Subcutaneous abdominal adipose tissue (tissue), 5 donors: Measurements from ENCODE around the gene ESAM.

Source experiments
- H3K27ac ChIP-seq: one replicate; pipeline ENCODE4 v1.7.0; 2013; ENCODE audit warnings: low read depth, mild to moderate bottlenecking, inconsistent platforms, low read length, moderate library complexity
- H3K27me3 ChIP-seq, 5 donors: one replicate each; pipeline ENCODE4 v1.7.0; 2013; ENCODE audit warnings: low read length in 5 of 5, inconsistent platforms in 1 of 5; ENCODE audit not compliant: control insufficient read depth in 5 of 5, insufficient read depth in 4 of 5
- H3K36me3 ChIP-seq, 5 donors: one replicate each; pipeline ENCODE4 v1.7.0; 2013; ENCODE audit warnings: low read length in 5 of 5; ENCODE audit not compliant: control insufficient read depth in 5 of 5, insufficient read depth in 5 of 5
- H3K4me1 ChIP-seq, 5 donors: one replicate each; pipeline ENCODE4 v1.7.0; 2013; ENCODE audit warnings: low read length in 5 of 5, mild to moderate bottlenecking in 3 of 5, moderate library complexity in 1 of 5; ENCODE audit not compliant: control insufficient read depth in 5 of 5, insufficient read depth in 5 of 5
- H3K4me3 ChIP-seq, 5 donors: one replicate each; pipeline ENCODE4 v1.7.0; 2013; ENCODE audit warnings: low read length in 5 of 5, low read depth in 1 of 5
- H3K9ac ChIP-seq, 5 donors: one replicate each; pipeline ENCODE4 v1.7.0; 2013; ENCODE audit warnings: low read length in 5 of 5, mild to moderate bottlenecking in 4 of 5, moderate library complexity in 3 of 5
- H3K9me3 ChIP-seq, 5 donors: one replicate each; pipeline ENCODE4 v1.7.0; 2013; ENCODE audit warnings: low read length in 5 of 5; ENCODE audit not compliant: control insufficient read depth in 5 of 5
- donor health status: healthy.
- donor health status: healthy.
- donor health status: healthy.
- donor health status: healthy.
- donor health status: healthy.

Gene ESAM

DNA sequence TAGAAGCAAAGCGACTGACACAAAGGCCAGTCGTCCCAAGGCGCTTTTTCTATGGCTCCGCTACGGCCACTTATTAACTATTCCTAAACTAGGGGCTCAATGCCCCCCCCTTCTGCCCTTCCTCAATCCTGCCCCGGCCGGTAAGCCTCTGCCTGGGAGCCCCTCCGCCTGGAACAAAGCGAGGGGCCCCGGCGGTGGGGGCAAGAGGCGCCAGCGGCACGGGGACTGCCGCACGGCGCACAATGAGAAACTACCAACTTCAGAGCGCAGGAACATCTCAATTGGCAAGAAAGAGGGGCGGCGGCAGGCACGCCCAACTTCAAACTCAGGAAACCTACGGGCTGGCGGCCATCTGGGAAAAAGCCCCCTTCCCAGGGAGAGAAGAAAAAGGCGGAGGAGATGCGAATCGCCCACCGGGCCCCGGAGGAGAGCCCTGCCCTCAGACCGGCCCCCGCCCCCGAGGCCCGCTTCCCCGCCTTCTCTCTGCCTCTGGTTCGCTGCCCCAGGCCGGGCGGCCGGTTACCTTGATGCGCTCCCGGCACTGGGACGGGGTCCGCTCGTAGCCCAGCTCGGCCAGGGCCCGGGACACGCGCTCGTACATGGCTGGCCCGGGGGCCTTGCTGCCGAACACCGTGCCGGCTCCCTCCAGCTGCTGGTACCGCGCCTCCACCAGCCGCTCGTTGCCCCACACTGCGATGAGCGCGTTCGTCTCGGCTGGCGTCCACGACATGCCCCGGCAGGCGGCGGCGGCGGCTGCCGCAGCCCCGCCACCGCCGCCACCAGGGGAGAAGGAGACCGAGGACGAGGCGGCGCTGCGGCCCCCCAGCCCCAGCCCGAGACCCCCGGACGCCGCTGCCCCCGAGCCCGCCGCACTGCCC lies 37.5 kb upstream of the ESAM start:
- Histone ChIP-seq H3K9me3 (no peaks in the 10 kb centered on the region), H3K27ac (peak overlapping the region; percentile 96), H3K9ac (peak overlapping the region; percentile 52 to 94 (median 90)), H3K27me3 (no peaks in the 10 kb centered on the region), H3K36me3 (no peaks in the 10 kb centered on the region), H3K4me3 (peak overlapping the region; percentile 69 to 88 (median 87)), H3K4me1 (peaks cover 4 to 29% (median 25%) of the 10 kb centered on the region in 5 donors)

DNA sequence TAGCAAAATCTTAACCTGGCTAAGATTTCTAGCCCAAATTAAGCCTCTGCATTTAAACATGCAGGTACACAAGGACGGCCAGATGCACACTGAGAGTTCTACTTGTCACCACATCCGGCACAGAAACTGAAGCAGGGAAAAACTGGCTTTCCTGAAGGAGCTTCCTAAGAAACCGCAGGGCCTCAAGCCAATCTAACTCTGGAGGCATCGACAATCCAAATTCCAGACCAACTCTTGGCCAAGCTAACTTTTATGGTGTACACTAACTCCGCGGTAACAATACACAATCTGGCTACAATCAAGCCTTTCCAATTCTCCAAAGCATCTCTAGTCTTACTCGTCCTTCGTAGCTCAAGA lies 36.9 kb upstream of the ESAM start:
- Histone ChIP-seq H3K4me3 (peak overlapping the region; percentile 69 to 88 (median 87)), H3K9me3 (no peaks in the 10 kb centered on the region), H3K36me3 (no peaks in the 10 kb centered on the region), H3K9ac (peak overlapping the region; percentile 52 to 94 (median 90)), H3K27ac (peak overlapping the region; percentile 96), H3K4me1 (peaks cover 4 to 29% (median 25%) of the 10 kb centered on the region in 5 donors), H3K27me3 (no peaks in the 10 kb centered on the region)

DNA sequence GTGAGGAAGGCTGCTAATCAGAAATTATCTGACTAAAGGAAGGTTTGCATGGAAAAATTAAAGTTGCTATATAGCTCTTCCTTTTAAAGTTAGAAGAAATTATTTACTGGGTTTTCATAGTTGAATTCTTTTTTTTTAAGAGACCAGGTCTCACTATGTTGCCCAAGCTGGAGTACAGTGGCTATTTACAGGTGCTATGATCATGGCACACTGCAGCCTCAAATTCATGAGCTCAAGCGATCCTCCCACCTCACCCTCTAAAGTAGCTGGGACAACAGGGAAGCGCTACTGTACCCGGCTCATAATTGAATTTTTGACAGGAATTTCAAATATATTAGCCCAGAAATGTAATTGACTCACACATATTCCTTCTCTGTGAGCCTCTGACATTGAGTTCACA lies 34.2 kb upstream of the ESAM start:
- Histone ChIP-seq H3K4me1 (peaks cover 4 to 31% (median 24%) of the 10 kb centered on the region in 5 donors), H3K9ac (no peak overlapping the region), H3K36me3 (no peaks in the 10 kb centered on the region), H3K27me3 (no peaks in the 10 kb centered on the region), H3K9me3 (no peaks in the 10 kb centered on the region), H3K4me3 (no peak overlapping the region), H3K27ac (no peak overlapping the region)

DNA sequence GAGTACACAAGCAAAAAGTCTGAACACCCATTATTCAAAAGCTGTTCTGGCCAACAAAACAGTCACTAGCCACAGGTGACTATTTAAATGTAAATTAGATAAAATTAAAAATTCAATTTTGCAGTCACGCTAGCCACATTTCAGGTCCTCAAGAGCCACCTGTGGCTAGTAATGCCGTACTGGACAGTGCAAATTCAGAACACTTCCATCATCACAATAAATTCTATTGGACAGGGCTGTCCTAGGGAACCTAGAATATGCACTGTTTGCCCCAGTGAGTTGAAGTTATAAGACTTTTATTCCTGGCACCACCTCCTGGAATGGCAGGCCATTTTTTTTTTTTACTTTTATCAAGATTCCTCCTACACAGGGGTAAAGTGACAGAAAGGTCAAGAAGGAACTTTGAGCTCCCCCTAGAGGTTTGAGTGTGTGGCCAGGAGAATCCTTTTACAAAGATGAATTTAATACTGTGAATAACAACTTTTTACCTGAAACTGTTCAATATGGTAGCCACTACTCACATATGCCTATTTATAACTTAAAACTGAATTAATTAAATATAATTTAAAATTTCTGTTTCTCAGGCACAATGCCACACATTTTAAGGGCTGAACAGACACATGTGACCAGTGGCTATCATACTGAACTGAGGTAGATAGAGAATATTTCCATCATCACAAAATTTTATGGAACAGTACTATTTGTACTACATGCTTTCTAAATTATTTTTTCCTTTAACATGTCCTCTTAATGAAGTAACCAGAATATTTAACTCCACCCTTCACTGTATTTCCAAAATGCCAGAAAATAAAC lies 31.6 kb upstream of the ESAM start:
- H3K9me3 ChIP-seq: no peaks in the 10 kb centered on the region
- H3K36me3 ChIP-seq: no peaks in the 10 kb centered on the region
- no peak overlapping the region for H3K27ac ChIP-seq
- H3K4me3 ChIP-seq: no peak overlapping the region
- no peaks in the 10 kb centered on the region for H3K27me3 ChIP-seq
- no peak overlapping the region for H3K9ac ChIP-seq
- H3K4me1 ChIP-seq: peaks cover 0 to 16% (median 8%) of the 10 kb centered on the region in 5 donors

DNA sequence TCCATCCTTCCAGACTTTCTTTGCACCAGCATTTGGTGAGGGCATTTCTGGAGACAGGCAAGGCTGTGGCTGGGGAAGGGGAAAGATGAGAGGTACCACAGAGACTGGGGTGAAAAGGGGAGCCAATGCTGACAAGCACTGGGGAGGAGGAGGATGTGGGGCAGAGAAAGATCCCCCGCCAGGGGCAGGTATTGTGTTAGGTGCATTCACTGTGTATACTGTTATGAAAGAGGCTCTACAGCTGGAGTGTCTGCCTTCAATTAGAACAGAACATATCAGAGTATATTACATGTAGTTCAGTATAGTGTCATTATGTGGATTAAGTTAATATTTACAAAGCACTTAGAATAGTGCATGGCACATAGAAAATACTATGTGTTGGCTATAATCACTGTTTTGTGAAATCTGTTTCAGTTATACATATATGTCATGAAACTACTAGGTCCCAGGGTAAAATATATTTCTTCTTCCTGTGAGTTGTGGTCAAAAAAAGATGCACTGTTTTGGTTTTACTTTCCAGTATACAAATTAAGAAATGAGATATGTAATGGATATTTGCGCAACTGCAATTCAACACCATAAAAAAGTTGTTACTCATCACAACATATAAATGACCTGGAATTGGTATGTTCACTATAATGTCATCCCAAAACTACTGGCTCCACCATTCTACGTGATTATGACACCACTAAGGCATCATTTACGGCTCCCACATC lies 29.7 kb upstream of the ESAM start:
- Histone ChIP-seq H3K27me3 (no peaks in the 10 kb centered on the region), H3K4me1 (peaks cover 0 to 9% (median 5%) of the 10 kb centered on the region in 5 donors), H3K27ac (no peak overlapping the region), H3K9ac (no peak overlapping the region), H3K36me3 (no peaks in the 10 kb centered on the region), H3K4me3 (no peak overlapping the region), H3K9me3 (no peaks in the 10 kb centered on the region)

DNA sequence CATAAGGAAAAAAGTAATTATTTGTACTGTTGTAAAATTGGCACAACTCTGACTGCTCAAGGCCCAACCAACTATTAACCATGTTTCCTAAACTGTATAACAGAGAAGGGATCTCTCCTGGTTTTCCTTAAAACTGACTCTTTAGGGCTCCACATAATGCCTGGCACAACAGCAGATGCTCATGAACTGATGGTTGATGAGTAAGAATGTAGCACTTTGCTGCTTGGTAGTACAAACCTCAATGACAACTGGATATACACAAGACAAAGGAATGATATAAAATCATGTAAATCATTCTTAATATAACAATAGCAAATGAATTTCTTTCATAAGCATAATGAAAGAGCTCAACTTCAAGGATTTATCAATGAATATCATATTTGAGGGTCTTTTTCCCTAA lies 26.4 kb upstream of the ESAM start:
- Histone ChIP-seq H3K27ac (no peak overlapping the region), H3K4me1 (peaks cover 0 to 5% (median 3%) of the 10 kb centered on the region in 5 donors), H3K9me3 (no peaks in the 10 kb centered on the region), H3K27me3 (no peaks in the 10 kb centered on the region), H3K36me3 (no peaks in the 10 kb centered on the region), H3K9ac (no peak overlapping the region), H3K4me3 (no peak overlapping the region)

DNA sequence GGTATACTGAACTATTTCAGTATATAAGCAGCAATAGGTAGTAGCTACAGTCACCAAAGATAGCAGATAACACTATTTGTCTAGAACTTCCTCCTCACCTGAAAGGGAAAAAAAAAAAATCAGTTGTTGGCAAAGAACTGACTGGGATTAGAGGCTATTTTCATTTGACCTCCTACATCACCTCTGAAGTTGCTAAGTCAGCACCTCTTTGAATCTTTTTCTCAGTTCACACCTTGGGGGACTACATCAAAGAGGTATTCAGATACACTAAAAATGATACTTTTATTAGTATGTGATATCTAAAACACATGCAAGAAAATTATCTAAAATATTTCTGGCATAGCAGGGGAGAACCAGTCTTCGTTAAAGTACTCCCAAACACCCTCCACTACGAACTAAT lies 22.0 kb upstream of the ESAM start:
- H3K9ac ChIP-seq: no peak overlapping the region
- H3K4me1 ChIP-seq: peaks cover 0 to 8% (median 2%) of the 10 kb centered on the region in 5 donors
- no peaks in the 10 kb centered on the region for H3K36me3 ChIP-seq
- no peaks in the 10 kb centered on the region for H3K27me3 ChIP-seq
- no peaks in the 10 kb centered on the region for H3K9me3 ChIP-seq
- H3K4me3 ChIP-seq: no peak overlapping the region
- H3K27ac ChIP-seq: no peak overlapping the region

DNA sequence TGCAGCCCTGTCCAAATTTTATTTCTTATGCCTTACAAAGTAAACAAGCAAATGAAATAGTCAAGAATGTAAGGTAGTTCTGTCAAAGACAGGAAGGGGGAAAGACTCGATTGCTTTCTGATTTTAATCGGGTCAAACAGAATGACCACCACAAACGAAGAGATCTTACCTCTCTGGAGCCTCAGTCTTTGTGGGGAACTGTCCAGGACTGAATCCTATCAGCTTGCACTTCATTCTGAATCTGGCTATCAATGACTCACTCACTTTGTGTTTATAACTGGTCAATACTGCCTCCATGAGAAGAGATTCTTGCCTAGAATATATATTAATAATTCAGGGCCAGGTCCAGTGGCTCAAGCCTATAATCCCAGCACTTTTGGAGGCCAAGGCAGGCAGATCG lies 20.9 kb upstream of the ESAM start:
- Histone ChIP-seq H3K9ac (no peak overlapping the region), H3K4me3 (no peak overlapping the region), H3K27me3 (no peaks in the 10 kb centered on the region), H3K36me3 (no peaks in the 10 kb centered on the region), H3K27ac (no peak overlapping the region), H3K4me1 (peaks cover 0 to 15% (median 4%) of the 10 kb centered on the region in 5 donors), H3K9me3 (no peaks in the 10 kb centered on the region)

DNA sequence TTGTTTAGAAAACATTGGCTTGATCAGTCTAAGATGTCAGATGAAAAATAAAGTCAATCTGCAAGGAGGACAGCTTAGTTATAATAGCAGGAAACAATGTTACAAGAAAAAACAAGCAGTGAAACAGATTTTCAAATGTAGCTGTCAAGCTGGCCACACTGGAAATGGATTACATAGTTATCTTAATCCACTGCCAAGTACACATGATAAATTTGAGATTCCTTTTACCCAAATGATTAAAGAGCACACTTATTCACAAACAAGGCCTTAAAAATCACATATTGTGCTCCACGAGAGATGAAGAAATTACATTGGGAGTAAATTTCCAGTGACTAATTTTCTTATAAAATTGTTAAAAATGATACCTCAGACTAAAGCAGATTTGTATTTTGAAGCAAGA lies 17.5 kb upstream of the ESAM start:
- Histone ChIP-seq H3K9ac (no peak overlapping the region), H3K4me3 (no peak overlapping the region), H3K27ac (peak overlapping the region; percentile 42), H3K4me1 (peaks cover 0 to 37% (median 12%) of the 10 kb centered on the region in 5 donors), H3K9me3 (no peaks in the 10 kb centered on the region), H3K27me3 (no peaks in the 10 kb centered on the region), H3K36me3 (peaks cover 0 to 2% (median 0%) of the 10 kb centered on the region in 5 donors)
